ENCODE data around the gene ZNG1C.
"Not testable (repeated sequence)": the region's sequence is repeated elsewhere in the genome, so short reads cannot be mapped to it uniquely, and the experiment has no call there.

The ZNG1C gene

GRCh38 chr9:68241683-68242082, at the start of gene ZNG1C:
TSS of gene ZNG1C (plus strand) at chr9:68241983. CDS start at chr9:68242032, 49 bp downstream.
- not testable (repeated sequence) for DNase-seq (ENCODE audit: low read depth in 2 of 2)

GRCh38 chr9:68242437-68242836, 654 bp downstream of the ZNG1C start:
- DNase-seq (ENCODE audit: low read depth in 2 of 2) = not testable (repeated sequence)

GRCh38 chr9:68281041-68281440, 39.3 kb downstream of the ZNG1C start:
- not testable (repeated sequence) for DNase-seq (ENCODE audit: low read depth in 2 of 2)

GRCh38 chr9:68302567-68302966, 60.8 kb downstream of the ZNG1C start, which contains the start of gene FOXD4L3:
TSS of gene FOXD4L3 (plus strand) at chr9:68302867. CDS start at chr9:68302952, 85 bp downstream.
- not testable (repeated sequence) for DNase-seq (ENCODE audit: low read depth in 2 of 2)

- not testable (repeated sequence) for DNase-seq (ENCODE audit: low read depth in 2 of 2)
Measured at GRCh38 chr9:68303771-68304170, 62.0 kb downstream of the ZNG1C start.

- DNase-seq (ENCODE audit: low read depth in 2 of 2) = not testable (repeated sequence)
Measured at GRCh38 chr9:68304212-68304611, 62.4 kb downstream of the ZNG1C start.

- DNase-seq (ENCODE audit: low read depth in 2 of 2) = not testable (repeated sequence)
Measured at GRCh38 chr9:68304777-68305176, 63.0 kb downstream of the ZNG1C start.

- DNase-seq (ENCODE audit: low read depth in 2 of 2) = not testable (repeated sequence)
Measured at GRCh38 chr9:68305680-68306285, 64.0 kb downstream of the ZNG1C start.

- not testable (repeated sequence) for DNase-seq (ENCODE audit: low read depth in 2 of 2)
Measured at GRCh38 chr9:68306391-68306964, 64.7 kb downstream of the ZNG1C start.

- not testable (repeated sequence) for DNase-seq (ENCODE audit: low read depth in 2 of 2)
Measured at GRCh38 chr9:68307127-68307526, 65.3 kb downstream of the ZNG1C start.

GRCh38 chr9:68307654-68308053, 65.9 kb downstream of the ZNG1C start:
- DNase-seq (ENCODE audit: low read depth in 2 of 2) = not testable (repeated sequence)

- not testable (repeated sequence) for DNase-seq (ENCODE audit: low read depth in 2 of 2)
Measured at GRCh38 chr9:68311208-68311607, 69.4 kb downstream of the ZNG1C start.

GRCh38 chr9:68318209-68318608, 76.4 kb downstream of the ZNG1C start:
- DNase-seq (ENCODE audit: low read depth in 2 of 2) = not testable (repeated sequence)

- DNase-seq (ENCODE audit: low read depth in 2 of 2) = not testable (repeated sequence)
Measured at GRCh38 chr9:68323749-68324148, 82.0 kb downstream of the ZNG1C start.

GRCh38 chr9:68324518-68324917, 82.7 kb downstream of the ZNG1C start:
- DNase-seq (ENCODE audit: low read depth in 2 of 2) = not testable (repeated sequence)

- not testable (repeated sequence) for DNase-seq (ENCODE audit: low read depth in 2 of 2)
Measured at GRCh38 chr9:68329106-68329505, 87.3 kb downstream of the ZNG1C start.

- not testable (repeated sequence) for DNase-seq (ENCODE audit: low read depth in 2 of 2)
Measured at GRCh38 chr9:68330531-68331173, 88.9 kb downstream of the ZNG1C start.

GRCh38 chr9:68332122-68332521, 90.3 kb downstream of the ZNG1C start:
- DNase-seq (ENCODE audit: low read depth in 2 of 2) = not testable (repeated sequence)

- not testable (repeated sequence) for DNase-seq (ENCODE audit: low read depth in 2 of 2)
Measured at GRCh38 chr9:68335935-68336334, 94.2 kb downstream of the ZNG1C start.

- DNase-seq (ENCODE audit: low read depth in 2 of 2) = not testable (repeated sequence)
Measured at GRCh38 chr9:68336639-68337339, 95.0 kb downstream of the ZNG1C start.

GRCh38 chr9:68338000-68338399, 96.2 kb downstream of the ZNG1C start:
- not testable (repeated sequence) for DNase-seq (ENCODE audit: low read depth in 2 of 2)

All from stimulated activated CD8-positive, alpha-beta memory T cell treated with anti-CD3 and anti-CD28 coated beads, Interleukin-7, amount 100 ng/mL, for 4 hours (primary cell).